ENCODE results near the gene ARL6IP6.

ARL6IP6 gene

DNA sequence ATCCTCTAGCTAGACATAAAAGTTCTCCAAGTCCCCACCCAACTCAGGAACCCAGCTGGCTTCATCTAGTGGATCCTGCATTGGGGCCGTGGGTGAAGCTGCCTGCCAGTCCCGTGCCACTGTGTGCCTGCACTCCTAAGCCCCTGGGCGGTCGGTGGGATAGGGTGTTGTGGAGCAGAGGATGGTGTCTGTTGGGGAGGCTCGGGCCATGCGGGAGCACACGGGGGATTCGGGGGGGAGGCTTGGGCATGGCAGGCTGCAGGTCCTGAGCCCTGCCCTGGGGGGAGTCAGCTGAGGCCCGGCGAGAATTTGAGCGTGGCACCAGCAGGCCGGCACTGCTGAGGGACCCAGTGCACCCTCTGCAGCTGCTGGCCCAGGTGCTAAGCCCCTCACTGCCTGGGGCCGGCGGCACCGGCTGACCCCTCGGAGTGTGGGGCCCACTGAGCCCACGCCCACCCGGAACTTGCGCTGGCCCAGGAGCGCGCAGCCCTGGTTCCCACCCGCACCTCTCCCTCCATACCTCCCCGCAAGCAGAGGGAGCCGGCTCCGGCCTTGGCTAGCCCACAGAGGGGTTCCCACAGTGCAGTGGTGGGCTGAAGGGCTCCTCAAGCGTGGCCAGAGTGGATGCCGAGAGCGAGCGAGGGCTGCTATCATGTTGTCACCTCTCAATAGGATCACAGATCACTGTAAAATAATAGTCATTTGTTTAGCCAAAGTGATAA is 86.4 kb downstream of the ARL6IP6 start:
- no peak for DNase-seq (ENCODE audit: low read depth)

DNA sequence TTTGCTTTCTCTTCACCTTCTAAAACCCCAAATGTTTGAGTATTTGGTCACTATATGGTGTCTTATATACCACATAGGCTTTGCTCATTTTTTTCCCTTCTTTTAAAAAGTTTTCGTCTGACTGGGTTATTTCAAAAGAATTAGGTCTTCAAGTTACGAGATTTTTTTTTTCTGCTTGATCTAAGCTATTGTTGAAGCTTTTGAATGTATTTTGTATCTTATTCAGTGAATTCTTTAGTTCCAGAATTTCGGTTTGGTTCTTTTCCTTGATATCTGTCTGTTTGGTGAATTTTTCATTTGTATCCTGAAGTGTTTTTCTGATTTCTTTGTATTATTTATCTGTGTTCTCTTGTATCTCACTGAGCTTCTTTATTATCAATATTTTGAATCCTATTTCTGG is 93.5 kb downstream of the ARL6IP6 start:
- no peak for DNase-seq (ENCODE audit: low read depth)
